Breast epithelium (tissue), 3 donors: ENCODE results near the gene ZFYVE21.

Experiments
- POLR2A ChIP-seq: fragments of 450-650 bp; IDR thresholded peaks from one replicate; pipeline ENCODE4 v1.6.1; 2016; ENCODE audit warnings: antibody characterized with exemption, mild to moderate bottlenecking, moderate library complexity
- TF ChIP-seq, protein P1 (sequence below), 3 donors: fragments of 450-650 bp; IDR thresholded peaks; one replicate each; pipeline ENCODE4 v1.5.1; 2016 to 2017; ENCODE audit warnings: antibody characterized with exemption in 3 of 3, mild to moderate bottlenecking in 3 of 3, moderate library complexity in 3 of 3

DNA sequence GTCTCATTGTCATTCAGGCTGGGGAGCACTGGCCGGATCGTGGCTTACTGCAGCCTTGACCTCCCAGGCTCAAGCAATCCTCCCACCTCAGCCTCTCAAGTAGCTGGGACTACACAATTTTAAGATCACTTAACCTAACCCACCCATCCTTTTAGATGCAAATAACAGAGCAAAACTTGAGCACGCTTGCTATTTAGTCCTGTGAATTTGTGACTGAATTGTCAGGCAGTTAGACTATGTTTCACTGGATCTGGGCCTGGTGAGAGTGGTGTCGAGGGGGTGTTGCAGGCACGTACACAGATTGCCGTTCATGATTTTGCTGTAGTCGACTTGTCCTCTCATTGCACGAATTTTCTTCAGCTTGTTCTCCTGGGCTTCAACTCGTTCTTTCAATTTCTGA lies 38.2 kb downstream of the ZFYVE21 start:
- TF ChIP-seq, protein P1, sequence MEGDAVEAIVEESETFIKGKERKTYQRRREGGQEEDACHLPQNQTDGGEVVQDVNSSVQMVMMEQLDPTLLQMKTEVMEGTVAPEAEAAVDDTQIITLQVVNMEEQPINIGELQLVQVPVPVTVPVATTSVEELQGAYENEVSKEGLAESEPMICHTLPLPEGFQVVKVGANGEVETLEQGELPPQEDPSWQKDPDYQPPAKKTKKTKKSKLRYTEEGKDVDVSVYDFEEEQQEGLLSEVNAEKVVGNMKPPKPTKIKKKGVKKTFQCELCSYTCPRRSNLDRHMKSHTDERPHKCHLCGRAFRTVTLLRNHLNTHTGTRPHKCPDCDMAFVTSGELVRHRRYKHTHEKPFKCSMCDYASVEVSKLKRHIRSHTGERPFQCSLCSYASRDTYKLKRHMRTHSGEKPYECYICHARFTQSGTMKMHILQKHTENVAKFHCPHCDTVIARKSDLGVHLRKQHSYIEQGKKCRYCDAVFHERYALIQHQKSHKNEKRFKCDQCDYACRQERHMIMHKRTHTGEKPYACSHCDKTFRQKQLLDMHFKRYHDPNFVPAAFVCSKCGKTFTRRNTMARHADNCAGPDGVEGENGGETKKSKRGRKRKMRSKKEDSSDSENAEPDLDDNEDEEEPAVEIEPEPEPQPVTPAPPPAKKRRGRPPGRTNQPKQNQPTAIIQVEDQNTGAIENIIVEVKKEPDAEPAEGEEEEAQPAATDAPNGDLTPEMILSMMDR (IDR thresholded peaks at IDR 0.05), result no peak
- TF ChIP-seq POLR2A, result no peak
